Osteoblast (primary cell): ENCODE results near the gene CDYL. TPM values are rescaled to one million over a fixed set of nuclear protein-coding genes. Genes with fewer than 3 reads are reported as not detected.
A peak's percentile ranks its signal among the peaks of the same experiment; 100 is the strongest.

Source experiments
- DNase-seq: peaks from one replicate; pipeline ENCODE4 v3.0.0; 2011; ENCODE audit warnings: low spot score, mixed read lengths; ENCODE audit not compliant: insufficient read length; ENCODE audit errors: missing footprints
- H2AFZ ChIP-seq: 2 replicates; pipeline ENCODE4 v1.6.0; 2011; ENCODE audit warnings: mild to moderate bottlenecking, low read length
- H3K27ac ChIP-seq: 2 replicates; pipeline ENCODE4 v1.5.1; 2011; ENCODE audit warnings: mild to moderate bottlenecking, low read depth, low read length, moderate library complexity
- H3K27me3 ChIP-seq: 2 replicates; pipeline ENCODE4 v1.6.0; 2012; ENCODE audit warnings: mild to moderate bottlenecking, control low read depth, inconsistent platforms, low read length, moderate library complexity; ENCODE audit not compliant: insufficient read depth
- H3K36me3 ChIP-seq: 2 replicates; pipeline ENCODE4 v1.5.1; 2011; ENCODE audit warnings: mild to moderate bottlenecking, low read length, control low read depth, moderate library complexity; ENCODE audit not compliant: insufficient read depth
- H3K4me1 ChIP-seq: 2 replicates; pipeline ENCODE4 v1.5.1; 2011; ENCODE audit warnings: mild to moderate bottlenecking, low read length, control low read depth, moderate library complexity; ENCODE audit not compliant: insufficient read depth
- H3K4me2 ChIP-seq: 2 replicates; pipeline ENCODE4 v1.6.0; 2011; ENCODE audit warnings: mild to moderate bottlenecking, low read length; ENCODE audit not compliant: insufficient read depth
- H3K4me3 ChIP-seq: fragments of 200-600 bp; sonication (generic); 3 replicates; pipeline ENCODE4 v1.5.1; 2012; ENCODE audit warnings: mild to moderate bottlenecking, low read length, inconsistent platforms; ENCODE audit not compliant: insufficient read depth
- H3K79me2 ChIP-seq: 2 replicates; pipeline ENCODE4 v1.6.0; 2012; ENCODE audit warnings: mild to moderate bottlenecking, low read length, control low read depth, inconsistent platforms; ENCODE audit not compliant: insufficient read depth
- H3K9me3 ChIP-seq: 2 replicates; pipeline ENCODE4 v1.5.1; 2011; ENCODE audit warnings: low read depth, low read length, control low read depth
- H4K20me1 ChIP-seq: 2 replicates; pipeline ENCODE4 v1.6.0; 2012; ENCODE audit warnings: mild to moderate bottlenecking, low read length, control low read depth; ENCODE audit not compliant: insufficient read depth
- CTCF ChIP-seq: IDR thresholded peaks from 2 replicates; pipeline ENCODE4 v1.5.1; 2011; ENCODE audit warnings: mild to moderate bottlenecking, low read depth, low read length, moderate library complexity; ENCODE audit errors: extremely low read depth
- total RNA-seq: library from RNA; depleted of rRNA; stranded (reverse); fragments of >200 nt; gene quantifications from 2 replicates; pipeline ENCODE4 v1.2.3, GENCODE V29; 2012

The CDYL gene
- total RNA-seq, 1 donor: 106 TPM

GRCh38 chr6:4981761-4982160 is 205.6 kb downstream of the CDYL start:
- no peaks in the 10 kb centered on the region for H3K9me3 ChIP-seq
- no peaks in the 10 kb centered on the region for H4K20me1 ChIP-seq
- peaks cover 5% of the 10 kb centered on the region for H3K27me3 ChIP-seq
- no peak overlapping the region for H3K27ac ChIP-seq
- no peak overlapping the region for H3K4me2 ChIP-seq
- no peaks in the 10 kb centered on the region for H3K36me3 ChIP-seq
- peak; percentile 15 for DNase-seq
- H3K4me3 ChIP-seq: no peak overlapping the region
- TF ChIP-seq CTCF: no peak
- H2AFZ ChIP-seq: no peak overlapping the region
- no peaks in the 10 kb centered on the region for H3K4me1 ChIP-seq
- no peaks in the 10 kb centered on the region for H3K79me2 ChIP-seq

GRCh38 chr6:4983322-4983721 is 207.1 kb downstream of the CDYL start:
- Histone ChIP-seq H3K9me3 (no peaks in the 10 kb centered on the region), H2AFZ (no peak overlapping the region), H3K27ac (no peak overlapping the region), H4K20me1 (no peaks in the 10 kb centered on the region), H3K79me2 (no peaks in the 10 kb centered on the region), H3K4me2 (no peak overlapping the region), H3K36me3 (no peaks in the 10 kb centered on the region), H3K27me3 (no peaks in the 10 kb centered on the region), H3K4me3 (no peak overlapping the region), H3K4me1 (no peaks in the 10 kb centered on the region)
- peak; percentile 19 for DNase-seq
- TF ChIP-seq CTCF: no peak

- no peaks in the 10 kb centered on the region for H3K4me1 ChIP-seq
- no peak overlapping the region for H3K4me2 ChIP-seq
- no peak for DNase-seq
- H3K27me3 ChIP-seq: no peaks in the 10 kb centered on the region
- TF ChIP-seq CTCF: no peak
- no peaks in the 10 kb centered on the region for H4K20me1 ChIP-seq
- H3K27ac ChIP-seq: no peak overlapping the region
- no peak overlapping the region for H2AFZ ChIP-seq
- no peak overlapping the region for H3K4me3 ChIP-seq
- no peaks in the 10 kb centered on the region for H3K79me2 ChIP-seq
- H3K9me3 ChIP-seq: no peaks in the 10 kb centered on the region
- no peaks in the 10 kb centered on the region for H3K36me3 ChIP-seq
These were observed 210.8 kb downstream of the CDYL start for GRCh38 chr6:4986999-4987398.

GRCh38 chr6:4987432-4987831 is 211.2 kb downstream of the CDYL start:
- Histone ChIP-seq H3K4me1 (no peaks in the 10 kb centered on the region), H3K27me3 (no peaks in the 10 kb centered on the region), H3K4me2 (no peak overlapping the region), H3K9me3 (no peaks in the 10 kb centered on the region), H4K20me1 (no peaks in the 10 kb centered on the region), H2AFZ (no peak overlapping the region), H3K4me3 (no peak overlapping the region), H3K27ac (no peak overlapping the region), H3K79me2 (no peaks in the 10 kb centered on the region), H3K36me3 (no peaks in the 10 kb centered on the region)
- DNase-seq: peak; percentile 9
- TF ChIP-seq CTCF: no peak
